CD1c-positive myeloid dendritic cell (primary cell): ENCODE measurements around the gene CES3.

Experiments
- DNase-seq: peaks from one replicate; pipeline ENCODE4 v3.0.0-alpha.2; 2016; ENCODE audit errors: extremely low spot score

Gene CES3, protein sequence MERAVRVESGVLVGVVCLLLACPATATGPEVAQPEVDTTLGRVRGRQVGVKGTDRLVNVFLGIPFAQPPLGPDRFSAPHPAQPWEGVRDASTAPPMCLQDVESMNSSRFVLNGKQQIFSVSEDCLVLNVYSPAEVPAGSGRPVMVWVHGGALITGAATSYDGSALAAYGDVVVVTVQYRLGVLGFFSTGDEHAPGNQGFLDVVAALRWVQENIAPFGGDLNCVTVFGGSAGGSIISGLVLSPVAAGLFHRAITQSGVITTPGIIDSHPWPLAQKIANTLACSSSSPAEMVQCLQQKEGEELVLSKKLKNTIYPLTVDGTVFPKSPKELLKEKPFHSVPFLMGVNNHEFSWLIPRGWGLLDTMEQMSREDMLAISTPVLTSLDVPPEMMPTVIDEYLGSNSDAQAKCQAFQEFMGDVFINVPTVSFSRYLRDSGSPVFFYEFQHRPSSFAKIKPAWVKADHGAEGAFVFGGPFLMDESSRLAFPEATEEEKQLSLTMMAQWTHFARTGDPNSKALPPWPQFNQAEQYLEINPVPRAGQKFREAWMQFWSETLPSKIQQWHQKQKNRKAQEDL

DNA sequence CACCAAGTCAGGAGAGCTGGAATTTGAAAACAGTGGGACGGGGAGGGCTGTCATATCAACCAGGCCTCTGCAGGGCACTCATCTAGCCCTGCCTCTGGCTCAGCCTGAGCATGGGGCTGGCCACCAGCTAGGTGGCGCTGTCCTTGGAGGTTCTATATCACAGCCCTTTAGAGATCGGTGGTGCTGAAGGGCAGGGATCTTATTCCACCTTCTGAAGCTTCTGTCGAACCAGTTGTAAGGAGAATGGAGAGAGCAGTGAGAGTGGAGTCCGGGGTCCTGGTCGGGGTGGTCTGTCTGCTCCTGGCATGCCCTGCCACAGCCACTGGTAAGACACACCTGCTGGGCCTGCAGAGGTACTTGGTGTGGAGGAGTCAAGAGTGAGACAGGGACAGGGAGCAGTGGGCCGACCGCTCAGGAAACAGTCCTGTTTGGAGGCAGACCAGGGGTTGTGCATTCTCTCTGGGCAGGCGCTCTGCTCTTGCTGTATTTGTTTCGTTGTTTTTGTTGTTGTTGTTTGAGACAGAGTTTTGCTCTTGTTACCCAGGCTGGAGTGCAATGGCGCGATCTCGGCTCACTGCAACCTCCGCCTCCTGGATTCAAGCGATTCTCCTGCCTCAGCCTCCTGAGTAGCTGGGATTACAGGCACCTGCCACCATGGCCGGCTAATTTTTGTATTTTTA lies at the start of gene CES3:
TSS of gene CES3 (plus strand) at position 202 of the 680 bp plus-strand sequence. CDS start at position 244, 42 bp downstream.
- DNase-seq, result peak; percentile 63

DNA sequence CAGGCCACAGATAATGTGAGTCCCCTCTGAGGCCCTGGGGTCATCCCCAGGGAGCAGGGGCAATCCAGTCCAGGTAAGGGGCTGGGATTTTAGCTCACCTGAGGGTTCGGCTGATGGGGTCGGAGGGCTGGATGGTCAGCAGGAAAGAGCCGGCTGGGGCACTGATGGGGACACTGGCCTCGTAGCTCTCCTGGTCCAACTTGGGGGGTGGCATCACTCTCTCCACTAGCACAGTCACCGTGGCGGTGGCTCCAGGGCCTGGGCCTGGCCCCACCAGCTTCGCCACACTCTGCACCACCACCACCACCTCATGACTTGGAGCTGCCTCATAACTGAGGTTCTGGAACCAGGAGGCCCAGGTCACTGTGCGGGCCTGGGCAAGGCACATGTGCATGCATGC lies 49.3 kb upstream of the CES3 start:
- no peak for DNase-seq

DNA sequence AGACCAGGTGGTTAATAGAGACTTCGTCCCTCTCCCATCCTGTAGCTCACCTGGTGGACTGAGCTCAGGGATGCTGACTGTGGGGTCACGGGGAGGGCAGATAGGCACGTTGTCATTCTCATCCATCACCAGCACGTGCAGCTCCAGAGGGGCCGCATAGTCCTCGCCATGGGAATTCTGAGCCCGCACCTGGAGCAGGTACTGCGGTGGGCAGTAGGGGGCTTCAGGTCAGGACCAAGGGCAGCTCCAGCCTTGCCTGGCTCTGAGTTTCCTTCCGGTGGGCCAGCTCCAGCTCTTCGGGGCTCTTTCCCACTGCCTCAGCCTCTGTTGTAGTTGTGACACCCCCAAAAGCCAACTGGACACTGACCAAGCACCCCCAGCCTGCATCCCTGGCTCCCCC lies 48.0 kb upstream of the CES3 start:
- DNase-seq, result no peak

DNA sequence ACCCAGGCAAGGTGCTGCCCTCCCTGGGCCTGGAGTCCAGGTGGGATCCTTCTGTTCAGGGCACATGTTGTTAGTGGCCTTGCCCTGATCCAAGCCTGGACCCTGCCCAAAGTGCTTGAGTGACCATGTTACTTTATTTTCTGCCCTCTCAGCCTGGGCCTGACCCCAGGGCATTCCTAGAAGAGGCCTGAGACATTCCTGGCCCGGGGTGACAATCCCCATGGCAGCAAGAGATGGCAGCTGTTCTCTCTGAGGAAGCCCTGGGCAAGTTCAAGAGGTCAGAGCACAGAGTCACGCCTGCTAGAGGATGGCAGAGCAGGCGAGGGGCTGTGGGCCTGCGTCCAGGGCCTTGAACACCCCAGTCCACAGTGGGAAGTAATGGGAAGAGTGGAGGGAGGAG lies 47.4 kb upstream of the CES3 start:
- no peak for DNase-seq

DNA sequence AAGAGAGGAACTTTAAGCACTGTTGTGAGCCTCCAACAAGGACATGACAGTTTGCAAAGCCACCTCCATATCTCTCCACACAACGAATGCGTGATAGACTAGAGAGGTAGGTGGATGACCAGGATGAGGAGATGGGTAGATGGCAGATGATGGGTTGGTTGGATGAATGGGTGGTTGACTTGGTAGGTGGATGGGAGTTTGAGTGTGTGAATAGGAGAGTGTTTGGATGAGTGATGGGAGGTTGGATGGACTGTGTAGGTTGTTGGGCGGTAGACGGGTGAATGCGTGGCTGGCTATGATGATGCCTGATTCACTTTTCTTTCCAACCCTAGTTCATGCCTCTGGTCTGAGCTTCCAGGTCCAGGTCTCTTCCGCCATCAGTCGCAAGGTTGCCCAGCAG lies 46.5 kb upstream of the CES3 start:
- no peak for DNase-seq

DNA sequence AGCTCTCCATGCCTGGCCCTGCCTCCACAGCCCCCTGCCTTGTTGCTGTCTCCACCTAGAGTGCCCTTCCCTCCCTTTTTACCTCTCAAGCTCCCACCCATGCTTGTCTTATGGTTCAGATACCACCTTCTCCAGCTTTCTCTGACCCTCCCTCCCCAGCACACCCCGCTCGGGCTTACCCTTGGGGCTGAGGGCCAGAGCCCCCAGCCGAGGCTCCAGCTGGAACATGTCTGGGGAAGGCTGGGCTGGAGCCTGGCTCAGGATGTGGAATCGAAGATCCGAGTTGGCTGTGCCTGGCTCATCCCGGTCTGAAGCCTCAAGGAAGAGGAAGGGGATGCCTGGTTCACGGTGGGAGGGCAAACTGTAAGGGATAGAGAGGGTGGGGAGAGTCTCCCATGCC lies 46.0 kb upstream of the CES3 start:
- no peak for DNase-seq

DNA sequence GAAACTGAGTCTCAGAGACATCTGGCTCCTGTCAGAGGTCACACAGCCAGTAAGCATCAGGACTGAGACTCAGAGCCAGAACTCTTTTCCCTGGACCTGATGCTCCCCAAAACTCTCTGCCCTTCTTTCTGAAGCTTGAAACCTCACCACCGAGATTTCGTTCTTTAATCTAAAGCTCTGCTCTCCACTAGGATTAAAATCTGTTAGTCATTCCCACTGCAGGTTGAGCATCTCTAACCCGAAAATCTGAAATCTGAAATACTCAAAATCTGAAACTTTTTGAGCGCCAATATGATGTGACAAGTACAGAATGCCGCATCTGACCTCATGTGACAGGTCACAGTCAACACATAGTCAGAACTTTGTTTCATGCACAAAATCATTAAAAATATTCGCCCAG lies 44.5 kb upstream of the CES3 start:
- DNase-seq, result no peak

DNA sequence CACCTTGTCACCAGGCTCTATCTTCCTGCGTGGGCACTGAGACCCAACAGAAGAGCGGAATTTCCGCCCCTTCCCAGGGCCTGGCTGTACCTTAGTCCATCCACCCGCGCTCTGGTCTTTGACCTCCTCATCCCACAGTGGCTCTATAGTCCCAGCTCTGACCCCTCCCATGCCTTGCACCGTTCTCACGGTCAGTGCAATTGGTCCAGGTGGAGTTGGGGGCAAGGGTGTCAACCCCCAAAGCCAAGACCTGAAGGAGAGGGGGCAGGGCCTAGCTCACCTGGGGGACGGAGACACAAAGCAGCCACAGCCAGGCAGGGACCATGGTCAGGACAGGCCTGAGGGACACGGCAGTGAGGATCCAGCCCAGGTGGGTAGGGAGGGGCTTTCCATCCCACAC lies 43.3 kb upstream of the CES3 start:
- no peak for DNase-seq

DNA sequence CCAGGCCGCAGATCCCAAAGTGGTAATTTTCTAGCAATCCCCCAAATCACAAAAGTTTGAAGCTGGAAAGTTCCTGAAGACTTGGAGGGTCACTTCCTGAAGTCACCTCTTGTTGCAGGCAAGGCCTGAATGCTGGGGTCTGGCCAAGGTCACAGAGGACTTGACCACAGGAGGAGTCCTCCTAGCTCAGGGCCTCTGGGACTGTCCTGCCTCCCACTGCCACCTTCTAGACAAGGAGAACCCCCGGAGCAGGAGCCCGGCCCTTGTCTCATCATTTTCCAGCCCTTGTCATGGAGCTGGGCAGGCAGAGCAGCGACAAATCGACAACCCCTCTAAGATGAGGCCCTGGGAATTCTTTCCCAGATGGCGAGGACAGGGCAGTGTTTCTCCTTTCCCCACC lies 42.7 kb upstream of the CES3 start:
- no peak for DNase-seq

DNA sequence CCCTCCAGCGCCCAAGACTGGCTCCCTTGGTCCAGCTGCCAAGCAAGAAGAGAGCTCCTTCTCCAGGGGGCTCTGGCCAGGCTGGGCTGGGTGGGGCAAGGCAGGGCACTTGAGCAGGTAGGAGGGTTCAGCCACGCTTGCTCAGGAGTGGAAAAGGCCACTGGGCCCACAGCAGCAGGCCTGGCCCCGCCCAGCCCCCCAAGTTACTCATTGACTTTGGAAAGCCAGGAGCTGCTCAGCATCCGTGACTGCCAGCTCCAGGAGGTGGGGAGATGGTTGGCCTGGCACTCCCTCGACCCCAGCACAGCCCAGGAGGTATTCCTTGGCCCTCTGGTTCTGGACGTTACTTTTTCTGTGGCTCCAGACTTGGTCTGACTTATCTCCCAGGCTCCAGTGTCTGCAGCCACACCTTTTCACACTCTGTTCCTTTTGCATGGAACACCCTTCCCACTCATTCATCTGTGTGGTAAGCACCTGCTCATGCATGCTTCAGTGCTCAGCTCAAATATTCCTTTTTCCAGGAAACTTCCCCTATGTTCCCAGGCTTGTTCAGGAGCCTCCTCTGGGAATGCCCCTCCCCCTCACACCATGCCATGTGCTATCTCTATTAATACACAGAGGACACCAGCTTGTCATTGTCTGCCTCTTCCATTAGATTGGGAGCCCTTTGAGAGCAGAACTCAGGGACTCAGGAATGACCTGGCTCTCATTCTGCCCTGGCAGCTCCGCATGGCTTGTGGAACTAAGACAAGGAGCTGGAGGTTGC lies 42.1 kb upstream of the CES3 start, which contains the start of gene CDH16:
TSS of gene CDH16 (minus strand) at position 83 of the 766 bp plus-strand sequence. CDS start 820 bp downstream, outside the sequence.
- DNase-seq, result no peak

DNA sequence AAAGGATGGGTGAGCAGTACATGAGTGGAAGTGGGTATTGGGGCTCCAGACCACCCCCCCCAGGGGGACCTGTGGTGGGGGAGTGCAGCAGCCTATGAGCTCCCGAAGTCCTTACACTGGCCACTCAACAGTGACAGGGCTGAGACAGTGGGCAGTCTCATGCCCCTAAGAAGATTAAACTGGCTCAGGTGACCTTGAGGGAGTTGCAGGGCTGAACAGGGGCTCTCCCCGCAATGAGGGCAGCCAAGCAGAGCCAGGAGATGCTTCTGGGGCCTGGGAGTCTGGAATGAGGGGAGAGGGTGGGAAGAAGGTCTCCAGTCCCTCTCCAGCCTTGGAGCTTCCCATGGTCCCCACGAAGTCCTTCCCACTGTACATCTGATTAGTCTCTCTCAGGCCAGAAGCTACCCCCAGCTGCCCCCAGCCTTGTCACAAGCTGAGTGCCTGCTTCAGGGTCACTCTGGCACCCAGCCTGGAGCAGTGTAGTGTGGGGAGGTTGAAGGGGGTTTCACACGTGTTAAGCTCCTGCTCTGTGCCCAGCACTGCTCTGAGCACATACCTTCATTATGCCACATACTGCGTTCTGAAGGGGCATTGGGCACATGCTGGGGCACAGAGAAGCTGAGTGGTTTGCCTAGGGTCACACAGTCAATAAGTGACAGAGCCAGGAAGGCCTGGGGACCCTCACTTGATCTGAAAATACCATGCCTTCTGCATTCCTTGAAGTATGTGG lies 41.3 kb upstream of the CES3 start:
- DNase-seq, result no peak

DNA sequence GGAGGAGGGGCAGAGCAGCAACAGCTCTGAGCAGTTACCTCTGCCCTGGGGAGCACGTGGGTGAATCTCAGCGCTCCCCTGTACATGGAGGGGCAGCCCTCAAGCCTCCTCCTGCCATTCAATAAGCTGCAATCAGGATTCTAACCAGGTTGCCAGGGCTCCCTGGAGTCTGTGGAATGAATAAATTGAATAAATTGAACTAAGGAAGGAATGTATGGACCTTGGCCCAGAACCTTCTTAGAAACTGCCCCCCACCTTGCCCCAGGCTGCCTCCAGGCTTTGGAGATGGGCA lies 40.8 kb upstream of the CES3 start:
- DNase-seq, result no peak

DNA sequence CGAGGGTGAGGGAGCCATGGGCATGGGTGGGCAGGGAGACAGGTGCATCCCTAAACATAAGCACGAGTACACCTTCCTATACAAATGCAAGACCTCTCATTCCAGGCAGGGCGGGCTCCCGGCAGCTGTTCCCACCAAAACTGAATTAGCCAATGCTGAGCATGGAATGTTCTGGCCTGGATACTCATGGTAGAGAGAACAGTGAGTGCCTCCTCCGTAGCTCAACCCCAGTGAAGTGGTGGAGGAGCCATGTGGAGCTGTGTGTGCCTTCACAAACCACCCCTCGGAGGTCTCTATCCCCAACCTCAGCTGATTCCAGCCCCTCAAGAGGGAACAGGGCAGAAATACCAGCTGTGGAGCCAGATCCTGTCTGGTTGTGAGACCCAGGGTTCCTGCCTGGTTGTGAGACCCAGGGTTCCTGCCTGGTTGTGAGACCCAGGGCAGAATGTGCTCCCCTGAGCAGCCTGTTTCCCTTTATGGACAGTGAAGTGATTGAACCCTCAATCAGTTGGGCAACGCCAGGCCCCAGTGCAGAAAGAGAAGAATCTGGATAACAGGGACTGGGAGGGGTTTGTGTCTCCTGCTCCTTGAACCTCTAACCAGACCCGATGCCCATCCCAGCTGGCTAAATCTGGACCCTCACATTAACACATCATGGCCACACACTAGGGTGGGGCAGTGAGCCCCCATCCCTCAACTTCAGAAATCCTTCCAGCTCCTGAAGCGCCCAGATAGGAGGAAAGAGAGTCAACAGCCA lies 40.0 kb upstream of the CES3 start:
- no peak for DNase-seq

DNA sequence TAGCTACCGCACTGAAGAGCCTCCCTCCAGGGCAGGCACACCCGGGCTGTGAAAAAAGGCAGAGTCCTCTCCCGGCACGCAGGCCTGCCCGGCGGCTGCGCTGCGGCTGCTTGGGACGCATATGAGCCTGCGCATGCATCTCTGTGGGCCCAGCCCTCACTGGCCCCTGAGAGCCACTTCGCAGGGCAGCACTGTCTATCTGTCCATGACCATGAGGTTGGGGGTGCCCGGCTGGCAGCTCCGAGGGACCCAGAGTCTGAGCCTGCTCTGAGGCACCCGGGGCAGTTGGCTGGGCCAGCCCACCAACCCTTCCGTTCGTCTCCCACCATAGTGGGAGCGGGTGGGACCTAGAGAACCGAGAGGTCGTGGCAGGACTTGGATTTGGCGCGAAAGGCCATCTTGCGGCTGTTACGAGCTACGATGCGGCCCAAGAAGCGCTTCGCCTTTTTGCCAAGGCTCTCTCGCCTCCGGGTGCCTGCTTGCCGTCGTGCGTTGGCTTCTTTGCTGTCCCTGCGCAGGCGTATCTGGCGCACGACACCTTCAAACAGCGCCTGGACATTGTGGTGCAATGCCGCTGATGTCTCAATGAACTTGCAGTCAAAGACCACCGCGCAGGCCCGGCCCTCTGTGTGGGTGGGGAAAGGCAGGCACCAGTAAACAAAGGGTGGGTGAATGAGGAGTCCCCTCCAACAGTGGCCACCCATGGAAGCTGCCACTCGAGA lies 39.2 kb upstream of the CES3 start:
- no peak for DNase-seq

DNA sequence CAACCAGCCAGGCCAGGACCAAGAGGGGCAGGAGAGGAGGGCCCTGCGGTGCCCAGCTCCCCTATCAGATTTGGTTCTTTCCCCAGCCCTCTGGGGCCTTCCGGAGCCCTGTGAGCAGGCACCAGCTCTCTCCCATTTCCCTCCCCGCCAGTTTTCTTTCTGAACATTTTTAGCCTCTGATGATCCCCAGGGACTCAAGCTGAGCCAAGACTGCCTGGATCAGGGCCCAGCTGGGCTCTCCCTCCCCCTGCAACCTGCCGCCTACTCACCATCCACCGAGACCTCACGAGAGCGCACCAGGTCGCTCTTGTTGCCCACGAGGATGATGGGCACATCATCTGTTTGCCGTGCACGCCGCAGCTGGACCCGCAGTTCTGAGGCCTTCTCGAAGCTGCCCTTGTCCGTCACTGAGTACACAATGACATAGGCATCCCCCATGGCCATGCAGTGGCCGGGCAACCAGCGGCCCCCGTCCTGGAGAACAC lies 37.8 kb upstream of the CES3 start:
- DNase-seq, result no peak

DNA sequence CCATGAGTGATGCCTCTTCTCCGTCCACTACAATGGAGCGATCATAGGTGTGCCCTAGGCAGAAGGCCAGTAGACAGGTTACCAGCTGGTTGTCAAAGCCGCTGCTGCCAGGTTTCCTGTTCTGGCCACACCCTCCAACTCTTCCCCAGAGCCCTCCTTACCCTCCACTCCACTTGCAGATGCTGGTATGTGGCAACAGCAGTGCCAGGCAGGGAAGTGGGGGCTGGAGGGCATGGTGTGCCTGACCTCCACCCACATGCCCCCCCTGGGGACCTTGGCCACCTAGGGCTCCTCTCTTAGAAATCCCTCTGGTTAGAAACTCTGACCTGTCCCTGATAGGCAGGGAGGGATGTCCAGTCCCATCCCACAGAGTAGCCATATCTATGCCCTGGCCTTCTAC lies 37.2 kb upstream of the CES3 start:
- DNase-seq, result no peak

DNA sequence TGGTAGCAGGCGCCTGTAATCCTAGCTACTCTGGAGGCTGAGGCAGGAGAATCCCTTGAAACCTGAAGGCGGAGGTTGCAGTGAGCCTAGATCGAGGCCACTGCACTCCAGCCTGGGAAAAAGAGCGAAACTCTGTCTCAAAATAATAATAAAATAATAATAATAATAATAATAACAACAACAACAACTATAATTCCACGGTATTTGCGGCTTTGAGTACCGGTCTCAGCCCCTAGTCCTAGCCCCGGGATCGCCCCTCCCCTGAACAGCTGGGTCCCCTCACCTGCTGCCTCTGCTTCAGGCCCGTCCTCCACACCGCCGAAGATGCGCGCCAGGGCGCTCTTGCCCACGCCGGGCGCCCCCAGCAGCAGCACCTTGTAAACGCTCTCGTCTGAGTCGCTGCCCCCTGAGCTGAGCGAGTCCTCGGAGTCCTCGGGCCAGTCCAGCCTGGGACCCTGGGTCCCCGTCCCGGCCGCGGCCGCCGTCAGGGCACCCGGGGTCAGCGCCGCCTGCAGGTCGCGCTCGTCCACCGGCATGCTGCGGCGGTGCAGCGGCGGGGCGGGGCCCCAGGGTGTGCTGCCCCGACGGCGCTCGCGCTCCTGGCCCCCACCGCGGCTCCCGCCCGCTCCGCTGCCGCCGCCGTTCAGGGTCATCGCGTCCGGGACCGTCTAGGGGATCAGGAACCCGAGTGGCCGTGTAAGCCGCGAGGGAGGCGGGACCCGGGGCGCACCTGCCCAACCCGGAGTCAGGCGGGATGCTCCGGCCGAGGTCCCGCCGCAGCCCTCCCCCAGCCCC lies 36.3 kb upstream of the CES3 start:
- DNase-seq, result peak; percentile 60

DNA sequence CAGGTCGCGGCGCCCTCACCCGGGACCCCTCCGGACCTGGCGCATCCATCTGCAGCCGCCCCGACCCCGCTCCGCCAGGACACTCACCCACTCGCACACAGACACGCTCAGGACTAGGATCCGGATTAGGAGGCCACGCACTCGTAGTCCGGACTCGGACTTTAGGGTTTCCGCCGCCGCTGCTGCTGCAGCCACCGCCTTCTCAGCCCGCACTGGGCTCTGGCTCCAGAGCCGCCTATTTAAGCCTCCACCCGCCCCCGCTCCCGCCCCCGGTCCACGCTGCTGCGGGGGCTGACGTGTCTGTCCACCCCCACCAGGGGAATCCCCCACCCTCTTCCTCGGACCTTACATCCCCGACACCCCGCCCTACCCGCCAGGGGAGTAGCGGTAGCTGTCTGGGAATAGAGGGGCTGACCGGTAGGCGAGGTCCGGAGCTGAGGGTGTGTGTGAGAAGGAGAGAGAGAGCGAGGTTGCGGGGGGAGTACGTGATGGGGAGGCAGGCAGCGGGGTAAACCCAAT lies 35.7 kb upstream of the CES3 start, which contains the start of gene RRAD:
TSS of gene RRAD (minus strand) at position 214 of the 519 bp plus-strand sequence. CDS start 356 bp downstream, outside the sequence.
- peak; percentile 7 for DNase-seq
